ENCODE data around the gene KLHDC10.

KLHDC10 gene

GRCh38 chr7:130099331-130099730 lies 29.0 kb downstream of the KLHDC10 start:
- no peak for TF ChIP-seq GATA2 (IDR thresholded peaks at IDR 0.05; ENCODE audit: low read depth, low read length)
- TF ChIP-seq GATA3 (IDR thresholded peaks at IDR 0.05; ENCODE audit: low read depth, low read length): no peak

GRCh38 chr7:130102588-130102987 lies 32.3 kb downstream of the KLHDC10 start:
- TF ChIP-seq GATA2 (IDR thresholded peaks at IDR 0.05; ENCODE audit: low read depth, low read length): no peak
- TF ChIP-seq GATA3 (IDR thresholded peaks at IDR 0.05; ENCODE audit: low read depth, low read length): no peak

GRCh38 chr7:130107949-130108674 lies 37.8 kb downstream of the KLHDC10 start:
- TF ChIP-seq GATA2 (IDR thresholded peaks at IDR 0.05; ENCODE audit: low read depth, low read length) (no peak), GATA3 (IDR thresholded peaks at IDR 0.05; ENCODE audit: low read depth, low read length) (no peak)

GRCh38 chr7:130108809-130109208 lies 38.5 kb downstream of the KLHDC10 start:
- no peak for TF ChIP-seq GATA3 (IDR thresholded peaks at IDR 0.05; ENCODE audit: low read depth, low read length)
- no peak for TF ChIP-seq GATA2 (IDR thresholded peaks at IDR 0.05; ENCODE audit: low read depth, low read length)

GRCh38 chr7:130112093-130112492 lies 41.8 kb downstream of the KLHDC10 start:
- TF ChIP-seq GATA3 (IDR thresholded peaks at IDR 0.05; ENCODE audit: low read depth, low read length): no peak
- TF ChIP-seq GATA2 (IDR thresholded peaks at IDR 0.05; ENCODE audit: low read depth, low read length): no peak

GRCh38 chr7:130112662-130113425 lies 42.5 kb downstream of the KLHDC10 start:
- TF ChIP-seq GATA2 (IDR thresholded peaks at IDR 0.05; ENCODE audit: low read depth, low read length): no peak
- no peak for TF ChIP-seq GATA3 (IDR thresholded peaks at IDR 0.05; ENCODE audit: low read depth, low read length)

GRCh38 chr7:130113887-130114286 lies 43.6 kb downstream of the KLHDC10 start:
- TF ChIP-seq GATA3 (IDR thresholded peaks at IDR 0.05; ENCODE audit: low read depth, low read length) (no peak), GATA2 (IDR thresholded peaks at IDR 0.05; ENCODE audit: low read depth, low read length) (no peak)

- TF ChIP-seq GATA3 (IDR thresholded peaks at IDR 0.05; ENCODE audit: low read depth, low read length) (no peak), GATA2 (IDR thresholded peaks at IDR 0.05; ENCODE audit: low read depth, low read length) (no peak)
Measured at GRCh38 chr7:130114374-130114773, 44.0 kb downstream of the KLHDC10 start.

GRCh38 chr7:130114776-130115175 lies 44.4 kb downstream of the KLHDC10 start:
- TF ChIP-seq GATA2 (IDR thresholded peaks at IDR 0.05; ENCODE audit: low read depth, low read length) (no peak), GATA3 (IDR thresholded peaks at IDR 0.05; ENCODE audit: low read depth, low read length) (no peak)

GRCh38 chr7:130118294-130118693 lies 48.0 kb downstream of the KLHDC10 start:
- TF ChIP-seq GATA2 (IDR thresholded peaks at IDR 0.05; ENCODE audit: low read depth, low read length) (no peak), GATA3 (IDR thresholded peaks at IDR 0.05; ENCODE audit: low read depth, low read length) (no peak)

GRCh38 chr7:130118801-130119200 lies 48.5 kb downstream of the KLHDC10 start:
- TF ChIP-seq GATA2 (IDR thresholded peaks at IDR 0.05; ENCODE audit: low read depth, low read length) (no peak), GATA3 (IDR thresholded peaks at IDR 0.05; ENCODE audit: low read depth, low read length) (no peak)

- TF ChIP-seq GATA2 (IDR thresholded peaks at IDR 0.05; ENCODE audit: low read depth, low read length) (no peak), GATA3 (IDR thresholded peaks at IDR 0.05; ENCODE audit: low read depth, low read length) (no peak)
Measured at GRCh38 chr7:130123501-130123900, 53.2 kb downstream of the KLHDC10 start.

GRCh38 chr7:130124711-130125110 lies 54.4 kb downstream of the KLHDC10 start:
- TF ChIP-seq GATA2 (IDR thresholded peaks at IDR 0.05; ENCODE audit: low read depth, low read length) (no peak), GATA3 (IDR thresholded peaks at IDR 0.05; ENCODE audit: low read depth, low read length) (no peak)

- TF ChIP-seq GATA3 (IDR thresholded peaks at IDR 0.05; ENCODE audit: low read depth, low read length) (no peak), GATA2 (IDR thresholded peaks at IDR 0.05; ENCODE audit: low read depth, low read length) (no peak)
Measured at GRCh38 chr7:130127404-130127803, 57.1 kb downstream of the KLHDC10 start.

- TF ChIP-seq GATA2 (IDR thresholded peaks at IDR 0.05; ENCODE audit: low read depth, low read length): no peak
- TF ChIP-seq GATA3 (IDR thresholded peaks at IDR 0.05; ENCODE audit: low read depth, low read length): no peak
Measured at GRCh38 chr7:130127821-130128317, 57.5 kb downstream of the KLHDC10 start.
